Measurements from ENCODE around the gene RBFOX2. TPM values are rescaled to one million over a fixed set of nuclear protein-coding genes. Genes with fewer than 3 reads are reported as not detected.

Gene RBFOX2
- total and polyA plus RNA-seq, 2 donors (not counting 1 experiment from before 2014, with no cell fraction given) = 173 to 190 TPM

DNA sequence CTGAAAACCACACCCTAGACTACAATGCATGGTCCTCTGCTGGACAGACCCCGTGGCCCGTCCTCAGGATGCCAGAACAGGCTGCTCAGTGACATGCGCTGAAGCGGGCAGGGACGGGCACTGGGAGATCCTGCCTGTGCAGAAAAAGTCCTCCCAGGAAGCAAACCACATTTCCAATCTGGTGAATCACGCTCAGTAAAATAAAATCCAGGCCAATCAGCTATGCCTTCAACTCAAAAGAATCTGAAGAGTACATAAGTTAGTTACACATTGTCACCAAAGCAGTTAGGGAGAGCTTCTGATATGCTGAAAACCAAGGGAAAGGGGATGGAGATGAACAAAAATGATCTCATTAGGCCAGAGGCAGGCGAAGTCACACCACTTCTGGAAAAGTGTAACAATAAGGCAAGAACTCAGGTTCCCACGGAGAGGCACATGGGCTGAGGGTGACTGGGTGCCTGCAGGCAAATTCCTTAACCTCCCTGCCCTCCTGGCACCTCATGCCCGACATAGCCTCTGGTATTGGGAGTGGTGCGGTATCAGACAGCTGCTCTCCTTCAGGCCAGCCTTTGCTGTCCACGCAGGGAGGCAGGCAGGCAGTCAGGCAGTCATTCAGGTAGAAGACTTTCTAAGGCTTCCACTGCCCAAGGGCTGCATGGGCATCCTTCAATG lies 244.5 kb downstream of the RBFOX2 start:
- H2AFZ ChIP-seq (ENCODE audit: low read length) = no peak overlapping the region
- H3K27me3 ChIP-seq (ENCODE audit: control insufficient read depth, insufficient read depth, low read length) = no peaks in the 10 kb centered on the region
- H3K4me1 ChIP-seq (ENCODE audit: control insufficient read depth, extremely low read depth, insufficient read depth, low read length) = peaks cover 10% of the 10 kb centered on the region
- TF ChIP-seq EZH2 (IDR thresholded peaks at IDR 0.05; ENCODE audit: low read length, missing control alignments) = no peak
- TF ChIP-seq, protein P1, sequence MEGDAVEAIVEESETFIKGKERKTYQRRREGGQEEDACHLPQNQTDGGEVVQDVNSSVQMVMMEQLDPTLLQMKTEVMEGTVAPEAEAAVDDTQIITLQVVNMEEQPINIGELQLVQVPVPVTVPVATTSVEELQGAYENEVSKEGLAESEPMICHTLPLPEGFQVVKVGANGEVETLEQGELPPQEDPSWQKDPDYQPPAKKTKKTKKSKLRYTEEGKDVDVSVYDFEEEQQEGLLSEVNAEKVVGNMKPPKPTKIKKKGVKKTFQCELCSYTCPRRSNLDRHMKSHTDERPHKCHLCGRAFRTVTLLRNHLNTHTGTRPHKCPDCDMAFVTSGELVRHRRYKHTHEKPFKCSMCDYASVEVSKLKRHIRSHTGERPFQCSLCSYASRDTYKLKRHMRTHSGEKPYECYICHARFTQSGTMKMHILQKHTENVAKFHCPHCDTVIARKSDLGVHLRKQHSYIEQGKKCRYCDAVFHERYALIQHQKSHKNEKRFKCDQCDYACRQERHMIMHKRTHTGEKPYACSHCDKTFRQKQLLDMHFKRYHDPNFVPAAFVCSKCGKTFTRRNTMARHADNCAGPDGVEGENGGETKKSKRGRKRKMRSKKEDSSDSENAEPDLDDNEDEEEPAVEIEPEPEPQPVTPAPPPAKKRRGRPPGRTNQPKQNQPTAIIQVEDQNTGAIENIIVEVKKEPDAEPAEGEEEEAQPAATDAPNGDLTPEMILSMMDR (conservative IDR thresholded peaks at IDR 0.05 in 1 of 2, IDR thresholded peaks at IDR 0.05 in 1 of 2; ENCODE audit: low read depth in 1 of 2, low read length in 2 of 2) = no peak
- no peak overlapping the region for H3K9ac ChIP-seq (ENCODE audit: insufficient read depth, low read length)
- no peak overlapping the region for H3K4me2 ChIP-seq (ENCODE audit: extremely low read depth, insufficient read depth, low read length)
- DNase-seq (ENCODE audit: low read depth in 2 of 2) = peak in 1 of 2 donors; percentile 84
- H4K20me1 ChIP-seq (ENCODE audit: control insufficient read depth, extremely low read depth, insufficient read depth, low read length) = no peaks in the 10 kb centered on the region
- no peak overlapping the region for H3K27ac ChIP-seq (ENCODE audit: insufficient read depth, low read length)
- H3K79me2 ChIP-seq (ENCODE audit: control insufficient read depth, insufficient read depth, low read length) = peaks cover 62% of the 10 kb centered on the region
- peaks cover 5% of the 10 kb centered on the region for H3K36me3 ChIP-seq (ENCODE audit: control insufficient read depth, insufficient read depth, low read length)
- H3K4me3 ChIP-seq (replicated peaks in 1 of 4; ENCODE audit: control extremely low read depth in 1 of 4, insufficient read depth in 1 of 4, low read depth in 3 of 4, low read length in 4 of 4) = no peak overlapping the region
- no peaks in the 10 kb centered on the region for H3K9me3 ChIP-seq (ENCODE audit: control insufficient read depth, insufficient read depth, low read depth, low read length)

DNA sequence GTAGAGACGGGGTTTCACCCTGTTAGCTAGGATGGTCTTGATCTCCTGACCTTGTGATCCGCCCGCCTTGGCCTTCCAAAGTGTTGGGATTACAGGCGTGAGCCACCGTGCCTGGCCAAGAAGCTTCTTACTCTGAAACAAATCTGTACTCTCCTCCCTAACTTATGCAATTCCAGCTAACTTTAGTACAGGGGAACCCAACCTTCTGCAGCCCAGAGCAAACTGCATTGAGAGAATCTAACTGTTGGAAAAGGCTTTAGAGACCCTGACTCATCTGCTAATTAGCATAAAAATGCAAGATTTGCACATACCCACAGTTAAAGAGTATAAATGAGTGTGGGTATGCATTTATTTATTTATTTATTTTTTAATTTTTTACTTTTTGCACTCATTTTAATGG lies 246.1 kb downstream of the RBFOX2 start:
- DNase-seq (ENCODE audit: low read depth in 2 of 2) = peak in 1 of 2 donors; percentile 65
- Histone ChIP-seq H3K4me3 (replicated peaks in 1 of 4; ENCODE audit: control extremely low read depth in 1 of 4, insufficient read depth in 1 of 4, low read depth in 3 of 4, low read length in 4 of 4) (no peak overlapping the region), H3K79me2 (ENCODE audit: control insufficient read depth, insufficient read depth, low read length) (peaks cover 58% of the 10 kb centered on the region), H3K27me3 (ENCODE audit: control insufficient read depth, insufficient read depth, low read length) (no peaks in the 10 kb centered on the region), H3K9me3 (ENCODE audit: control insufficient read depth, insufficient read depth, low read depth, low read length) (no peaks in the 10 kb centered on the region), H3K4me1 (ENCODE audit: control insufficient read depth, extremely low read depth, insufficient read depth, low read length) (peaks cover 17% of the 10 kb centered on the region), H3K36me3 (ENCODE audit: control insufficient read depth, insufficient read depth, low read length) (peaks cover 5% of the 10 kb centered on the region), H3K4me2 (ENCODE audit: extremely low read depth, insufficient read depth, low read length) (no peak overlapping the region), H3K9ac (ENCODE audit: insufficient read depth, low read length) (no peak overlapping the region), H2AFZ (ENCODE audit: low read length) (no peak overlapping the region), H3K27ac (ENCODE audit: insufficient read depth, low read length) (no peak overlapping the region), H4K20me1 (ENCODE audit: control insufficient read depth, extremely low read depth, insufficient read depth, low read length) (no peaks in the 10 kb centered on the region)
- TF ChIP-seq, protein P1 (conservative IDR thresholded peaks at IDR 0.05 in 1 of 2, IDR thresholded peaks at IDR 0.05 in 1 of 2; ENCODE audit: low read depth in 1 of 2, low read length in 2 of 2) = no peak
- no peak for TF ChIP-seq EZH2 (IDR thresholded peaks at IDR 0.05; ENCODE audit: low read length, missing control alignments)

DNA sequence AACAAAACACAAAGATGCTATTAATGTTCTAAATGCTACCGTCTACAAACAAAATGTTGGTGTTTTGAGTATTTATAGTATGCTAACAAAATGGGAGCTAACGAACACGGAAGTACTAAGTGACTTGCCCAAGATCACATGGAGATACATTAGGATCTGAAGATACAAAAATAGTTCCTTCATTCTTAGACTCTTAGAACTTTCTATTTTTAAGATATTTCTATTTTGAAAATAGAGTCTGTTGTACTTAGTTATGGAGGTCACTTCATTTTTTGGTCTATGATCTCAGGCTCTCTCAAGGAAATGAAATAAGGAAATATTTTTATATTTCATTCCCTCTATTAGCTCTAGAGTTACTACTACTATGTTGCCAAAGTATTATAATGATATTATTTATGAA lies 246.7 kb downstream of the RBFOX2 start:
- Histone ChIP-seq H3K4me2 (ENCODE audit: extremely low read depth, insufficient read depth, low read length) (no peak overlapping the region), H4K20me1 (ENCODE audit: control insufficient read depth, extremely low read depth, insufficient read depth, low read length) (no peaks in the 10 kb centered on the region)

More for the DNA sequence above, 246.7 kb downstream of the RBFOX2 start:
- Histone ChIP-seq H3K27me3 (ENCODE audit: control insufficient read depth, insufficient read depth, low read length) (no peaks in the 10 kb centered on the region), H3K27ac (ENCODE audit: insufficient read depth, low read length) (no peak overlapping the region), H3K79me2 (ENCODE audit: control insufficient read depth, insufficient read depth, low read length) (peaks cover 54% of the 10 kb centered on the region), H3K9ac (ENCODE audit: insufficient read depth, low read length) (no peak overlapping the region), H3K4me1 (ENCODE audit: control insufficient read depth, extremely low read depth, insufficient read depth, low read length) (peaks cover 19% of the 10 kb centered on the region), H2AFZ (ENCODE audit: low read length) (no peak overlapping the region), H3K9me3 (ENCODE audit: control insufficient read depth, insufficient read depth, low read depth, low read length) (no peaks in the 10 kb centered on the region), H3K4me3 (replicated peaks in 1 of 4; ENCODE audit: control extremely low read depth in 1 of 4, insufficient read depth in 1 of 4, low read depth in 3 of 4, low read length in 4 of 4) (no peak overlapping the region), H3K36me3 (ENCODE audit: control insufficient read depth, insufficient read depth, low read length) (peaks cover 5% of the 10 kb centered on the region)
- no peak for DNase-seq (ENCODE audit: low read depth in 2 of 2)
- no peak for TF ChIP-seq EZH2 (IDR thresholded peaks at IDR 0.05; ENCODE audit: low read length, missing control alignments)
- TF ChIP-seq, protein P1 (conservative IDR thresholded peaks at IDR 0.05 in 1 of 2, IDR thresholded peaks at IDR 0.05 in 1 of 2; ENCODE audit: low read depth in 1 of 2, low read length in 2 of 2) = no peak

Data from fibroblast of lung (primary cell).